GM12801 (cell line): ENCODE measurements around the gene FAM229B.

Experiments
- TF ChIP-seq, protein P1 (sequence below): IDR thresholded peaks from one replicate; pipeline ENCODE4 v1.5.1; 2011; ENCODE audit warnings: control low read depth; ENCODE audit not compliant: insufficient read length; ENCODE audit errors: extremely low read depth

The FAM229B gene

DNA sequence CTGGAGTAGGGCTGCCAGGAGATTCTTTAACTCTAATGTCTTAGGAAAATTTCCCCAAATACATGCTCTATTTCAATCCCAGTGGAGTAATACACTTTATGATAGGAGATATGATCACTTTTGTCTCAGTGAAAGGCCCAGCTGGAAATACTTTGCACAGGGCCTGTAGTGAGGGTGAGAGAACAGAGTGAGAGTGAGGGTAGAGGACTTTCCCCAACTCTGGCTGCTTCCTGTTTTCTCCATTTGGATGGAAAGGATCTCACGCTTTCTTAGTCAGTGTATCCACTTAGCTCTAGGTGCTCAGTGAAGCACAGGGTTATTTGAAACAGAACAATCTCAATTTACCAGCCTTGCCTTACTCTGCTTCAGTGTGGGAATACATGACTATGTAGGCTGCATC is 36.6 kb downstream of the FAM229B start:
- TF ChIP-seq, protein P1, sequence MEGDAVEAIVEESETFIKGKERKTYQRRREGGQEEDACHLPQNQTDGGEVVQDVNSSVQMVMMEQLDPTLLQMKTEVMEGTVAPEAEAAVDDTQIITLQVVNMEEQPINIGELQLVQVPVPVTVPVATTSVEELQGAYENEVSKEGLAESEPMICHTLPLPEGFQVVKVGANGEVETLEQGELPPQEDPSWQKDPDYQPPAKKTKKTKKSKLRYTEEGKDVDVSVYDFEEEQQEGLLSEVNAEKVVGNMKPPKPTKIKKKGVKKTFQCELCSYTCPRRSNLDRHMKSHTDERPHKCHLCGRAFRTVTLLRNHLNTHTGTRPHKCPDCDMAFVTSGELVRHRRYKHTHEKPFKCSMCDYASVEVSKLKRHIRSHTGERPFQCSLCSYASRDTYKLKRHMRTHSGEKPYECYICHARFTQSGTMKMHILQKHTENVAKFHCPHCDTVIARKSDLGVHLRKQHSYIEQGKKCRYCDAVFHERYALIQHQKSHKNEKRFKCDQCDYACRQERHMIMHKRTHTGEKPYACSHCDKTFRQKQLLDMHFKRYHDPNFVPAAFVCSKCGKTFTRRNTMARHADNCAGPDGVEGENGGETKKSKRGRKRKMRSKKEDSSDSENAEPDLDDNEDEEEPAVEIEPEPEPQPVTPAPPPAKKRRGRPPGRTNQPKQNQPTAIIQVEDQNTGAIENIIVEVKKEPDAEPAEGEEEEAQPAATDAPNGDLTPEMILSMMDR, result no peak

DNA sequence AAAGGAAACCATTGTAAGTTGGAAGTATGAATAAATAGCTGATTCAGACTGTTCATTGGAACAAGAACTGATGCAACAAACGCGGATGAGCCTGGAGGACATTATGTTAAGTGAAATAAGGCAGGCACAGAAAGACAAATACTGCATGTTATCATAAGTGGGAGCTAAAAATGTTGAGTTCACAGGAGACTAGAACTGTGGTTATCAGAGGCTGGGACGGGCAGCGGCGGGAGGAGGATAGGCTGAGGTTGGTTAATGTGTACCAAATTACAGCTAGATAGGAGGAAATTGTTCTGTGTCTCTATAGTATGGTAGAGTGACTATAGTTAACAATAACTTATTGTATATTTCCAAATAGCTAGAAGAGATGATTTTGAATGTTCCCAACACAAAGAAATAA is 40.8 kb downstream of the FAM229B start:
- TF ChIP-seq, protein P1, result no peak

DNA sequence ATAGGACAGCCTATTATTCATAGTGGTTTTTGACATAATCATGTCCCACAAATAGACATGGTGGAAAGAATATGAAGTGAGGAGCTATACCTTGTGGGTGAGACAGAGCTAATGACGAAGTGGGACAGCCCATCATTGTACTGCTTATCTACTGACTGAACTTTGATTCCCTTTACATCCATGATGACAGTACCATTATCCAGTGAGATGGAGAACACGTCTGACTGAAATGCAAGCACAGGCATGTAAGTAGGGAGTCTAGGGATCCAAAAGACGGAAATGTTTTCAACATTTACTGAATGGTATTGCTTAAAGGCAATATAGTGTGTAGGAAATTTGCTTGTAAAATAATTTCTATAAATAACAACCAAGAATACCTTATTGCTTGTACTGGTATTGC is 43.5 kb downstream of the FAM229B start:
- TF ChIP-seq, protein P1, result no peak

DNA sequence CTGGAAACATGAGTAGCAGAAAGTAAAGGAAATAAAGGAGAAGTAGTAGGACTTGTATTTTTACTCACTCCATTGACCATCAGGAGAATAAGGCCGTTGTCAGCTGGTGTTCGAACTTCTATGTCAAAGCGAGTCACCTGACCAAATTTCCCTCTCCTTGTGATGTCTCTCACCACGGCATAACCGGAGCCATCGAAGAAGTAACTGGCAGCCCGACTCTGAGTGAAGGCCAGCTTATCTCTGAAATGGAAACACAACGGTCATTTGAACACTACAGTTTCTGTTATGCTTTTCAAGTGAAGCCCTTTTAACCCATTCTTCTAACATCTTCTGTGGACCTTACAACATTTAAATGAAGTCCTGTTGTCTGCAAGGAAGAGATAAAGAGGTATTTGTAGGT is 51.7 kb downstream of the FAM229B start:
- TF ChIP-seq, protein P1, result no peak

DNA sequence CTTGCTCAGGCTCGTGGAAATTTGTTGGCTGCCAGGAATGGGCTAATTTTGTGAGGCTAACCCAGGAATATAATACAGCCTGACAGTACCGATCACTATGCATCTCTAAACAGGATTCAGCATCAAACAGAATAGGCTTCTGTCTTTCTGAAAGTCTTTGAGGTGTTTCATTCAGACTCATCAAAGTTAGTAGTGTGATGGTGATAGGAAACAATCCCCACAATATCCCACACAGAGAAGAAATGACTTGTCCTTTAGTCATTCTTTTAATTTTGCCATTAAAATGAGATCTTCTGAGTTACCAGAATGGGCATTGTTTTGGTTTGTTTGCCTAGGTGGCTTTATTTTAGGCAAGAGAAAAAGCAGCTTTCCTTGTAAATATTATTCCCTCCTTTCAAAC is 54.3 kb downstream of the FAM229B start:
- TF ChIP-seq, protein P1, result no peak

DNA sequence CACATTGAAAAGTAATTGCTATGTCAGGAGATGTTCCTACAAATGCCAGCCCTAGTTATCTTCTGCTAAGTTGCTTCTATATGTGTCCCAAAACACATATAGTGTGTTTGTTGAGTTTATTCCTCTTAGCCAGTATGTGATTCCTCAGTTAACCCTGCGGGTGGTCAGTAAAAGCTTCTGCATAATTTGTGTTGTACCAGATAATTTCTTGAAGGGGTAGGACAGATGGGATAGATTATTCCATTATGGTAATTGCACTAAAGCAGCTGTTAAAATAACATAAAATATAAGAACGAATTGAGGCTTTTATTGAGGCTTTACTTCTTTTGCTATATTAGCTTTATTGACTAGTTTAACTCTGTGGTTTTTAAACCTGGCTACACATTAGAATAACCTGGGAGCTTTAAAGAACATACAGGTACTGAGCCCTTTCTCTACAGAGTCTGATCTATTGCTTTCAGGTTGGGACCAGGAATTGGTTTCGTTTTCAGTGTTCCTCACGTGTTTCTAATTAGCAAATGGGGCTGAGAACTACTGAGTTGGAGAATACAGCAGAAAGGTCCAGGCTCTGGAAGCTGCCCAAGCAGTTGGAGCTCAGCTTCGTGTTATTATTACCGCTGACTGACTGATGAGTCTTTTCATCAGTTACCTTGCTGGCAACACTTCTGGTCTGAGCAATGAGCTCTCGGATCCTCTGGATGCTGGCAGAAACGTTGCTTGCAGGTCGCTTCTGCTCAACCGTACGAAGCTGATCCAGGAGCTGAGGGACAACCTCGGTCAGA is 56.9 kb downstream of the FAM229B start:
- TF ChIP-seq, protein P1, result no peak

DNA sequence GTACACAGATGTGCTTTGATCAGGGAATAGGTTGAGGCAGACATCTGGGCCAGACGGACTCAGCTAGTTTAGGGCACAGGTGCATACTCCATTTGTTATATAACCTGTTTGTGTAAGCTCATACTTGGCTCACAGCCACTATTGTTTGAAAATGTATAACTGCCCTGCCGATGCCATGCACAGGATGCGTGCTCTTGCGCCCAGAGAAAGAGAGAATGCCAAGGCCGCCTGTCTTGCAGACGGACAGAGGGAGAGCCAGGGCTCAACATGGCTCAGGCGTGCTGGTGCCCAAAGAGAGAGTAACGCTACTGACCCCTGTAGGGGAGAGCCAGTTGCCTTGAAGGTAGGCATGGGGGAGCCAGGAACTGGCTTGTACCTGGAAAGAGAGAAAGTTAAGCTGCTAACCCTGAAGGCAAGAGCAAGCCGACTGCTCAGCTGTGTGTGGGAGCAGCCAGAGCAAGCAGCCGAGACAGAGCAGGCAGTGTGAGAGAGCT is 57.7 kb downstream of the FAM229B start:
- TF ChIP-seq, protein P1, result no peak
